ENCODE results near the gene ARHGEF5.
"Not testable (repeated sequence)": the region's sequence is repeated elsewhere in the genome, so short reads cannot be mapped to it uniquely, and the experiment has no call there.

DNA sequence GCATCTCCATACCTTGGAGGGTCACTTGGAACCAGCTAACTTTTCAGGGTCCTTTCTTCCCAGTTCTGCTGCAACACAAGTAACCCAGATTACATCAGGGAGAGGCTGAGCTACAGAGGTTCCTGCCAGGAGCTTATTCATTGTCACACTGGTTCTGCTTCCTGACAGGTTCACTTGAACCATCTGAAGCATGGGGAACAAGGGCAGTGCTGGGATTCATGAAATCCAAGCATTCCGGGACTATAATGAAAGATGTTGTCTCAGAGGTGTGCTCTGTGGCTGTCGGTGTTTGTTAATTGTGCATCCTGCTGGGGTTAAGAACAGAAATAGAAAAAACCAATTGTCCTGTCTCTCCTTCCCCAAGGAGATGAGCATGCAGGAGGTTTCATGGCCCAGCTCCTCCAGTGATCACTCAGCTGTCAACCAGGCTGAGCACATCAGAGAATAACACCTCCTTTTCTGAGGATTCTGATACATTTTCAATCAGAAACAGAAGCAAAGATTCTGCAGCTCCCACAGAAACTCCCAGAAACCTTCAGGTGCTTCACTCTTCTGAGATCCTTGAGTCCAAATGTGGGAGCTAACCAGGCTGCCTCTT is 43.2 kb upstream of the ARHGEF5 start, which contains the start of gene OR2A1:
- TF ChIP-seq, protein P1, sequence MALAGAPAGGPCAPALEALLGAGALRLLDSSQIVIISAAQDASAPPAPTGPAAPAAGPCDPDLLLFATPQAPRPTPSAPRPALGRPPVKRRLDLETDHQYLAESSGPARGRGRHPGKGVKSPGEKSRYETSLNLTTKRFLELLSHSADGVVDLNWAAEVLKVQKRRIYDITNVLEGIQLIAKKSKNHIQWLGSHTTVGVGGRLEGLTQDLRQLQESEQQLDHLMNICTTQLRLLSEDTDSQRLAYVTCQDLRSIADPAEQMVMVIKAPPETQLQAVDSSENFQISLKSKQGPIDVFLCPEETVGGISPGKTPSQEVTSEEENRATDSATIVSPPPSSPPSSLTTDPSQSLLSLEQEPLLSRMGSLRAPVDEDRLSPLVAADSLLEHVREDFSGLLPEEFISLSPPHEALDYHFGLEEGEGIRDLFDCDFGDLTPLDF (CRISPR knock-in tag; IDR thresholded peaks at IDR 0.05): not testable (repeated sequence)
- TF ChIP-seq ATF2 (CRISPR knock-in tag; IDR thresholded peaks at IDR 0.05; ENCODE audit: borderline replicate concordance, low read depth); MXD4 (CRISPR knock-in tag; IDR thresholded peaks at IDR 0.05; ENCODE audit: borderline replicate concordance); NR1H2 (CRISPR knock-in tag; IDR thresholded peaks at IDR 0.05); SP1 (CRISPR knock-in tag; conservative IDR thresholded peaks at IDR 0.05); MLX (CRISPR knock-in tag; IDR thresholded peaks at IDR 0.05); CREM (CRISPR knock-in tag; IDR thresholded peaks at IDR 0.05); ZSCAN18 (CRISPR knock-in tag; IDR thresholded peaks at IDR 0.05); ETV6 (CRISPR knock-in tag; IDR thresholded peaks at IDR 0.05): not testable (repeated sequence)
- TF ChIP-seq, protein P2, sequence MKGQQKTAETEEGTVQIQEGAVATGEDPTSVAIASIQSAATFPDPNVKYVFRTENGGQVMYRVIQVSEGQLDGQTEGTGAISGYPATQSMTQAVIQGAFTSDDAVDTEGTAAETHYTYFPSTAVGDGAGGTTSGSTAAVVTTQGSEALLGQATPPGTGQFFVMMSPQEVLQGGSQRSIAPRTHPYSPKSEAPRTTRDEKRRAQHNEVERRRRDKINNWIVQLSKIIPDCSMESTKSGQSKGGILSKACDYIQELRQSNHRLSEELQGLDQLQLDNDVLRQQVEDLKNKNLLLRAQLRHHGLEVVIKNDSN (CRISPR knock-in tag; IDR thresholded peaks at IDR 0.05): not testable (repeated sequence)
- TF ChIP-seq, protein P3, sequence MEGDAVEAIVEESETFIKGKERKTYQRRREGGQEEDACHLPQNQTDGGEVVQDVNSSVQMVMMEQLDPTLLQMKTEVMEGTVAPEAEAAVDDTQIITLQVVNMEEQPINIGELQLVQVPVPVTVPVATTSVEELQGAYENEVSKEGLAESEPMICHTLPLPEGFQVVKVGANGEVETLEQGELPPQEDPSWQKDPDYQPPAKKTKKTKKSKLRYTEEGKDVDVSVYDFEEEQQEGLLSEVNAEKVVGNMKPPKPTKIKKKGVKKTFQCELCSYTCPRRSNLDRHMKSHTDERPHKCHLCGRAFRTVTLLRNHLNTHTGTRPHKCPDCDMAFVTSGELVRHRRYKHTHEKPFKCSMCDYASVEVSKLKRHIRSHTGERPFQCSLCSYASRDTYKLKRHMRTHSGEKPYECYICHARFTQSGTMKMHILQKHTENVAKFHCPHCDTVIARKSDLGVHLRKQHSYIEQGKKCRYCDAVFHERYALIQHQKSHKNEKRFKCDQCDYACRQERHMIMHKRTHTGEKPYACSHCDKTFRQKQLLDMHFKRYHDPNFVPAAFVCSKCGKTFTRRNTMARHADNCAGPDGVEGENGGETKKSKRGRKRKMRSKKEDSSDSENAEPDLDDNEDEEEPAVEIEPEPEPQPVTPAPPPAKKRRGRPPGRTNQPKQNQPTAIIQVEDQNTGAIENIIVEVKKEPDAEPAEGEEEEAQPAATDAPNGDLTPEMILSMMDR (IDR thresholded peaks at IDR 0.05): not testable (repeated sequence)
- TF ChIP-seq, protein P4, sequence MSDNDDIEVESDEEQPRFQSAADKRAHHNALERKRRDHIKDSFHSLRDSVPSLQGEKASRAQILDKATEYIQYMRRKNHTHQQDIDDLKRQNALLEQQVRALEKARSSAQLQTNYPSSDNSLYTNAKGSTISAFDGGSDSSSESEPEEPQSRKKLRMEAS (CRISPR knock-in tag; IDR thresholded peaks at IDR 0.05): not testable (repeated sequence)
- TF ChIP-seq, protein P5, sequence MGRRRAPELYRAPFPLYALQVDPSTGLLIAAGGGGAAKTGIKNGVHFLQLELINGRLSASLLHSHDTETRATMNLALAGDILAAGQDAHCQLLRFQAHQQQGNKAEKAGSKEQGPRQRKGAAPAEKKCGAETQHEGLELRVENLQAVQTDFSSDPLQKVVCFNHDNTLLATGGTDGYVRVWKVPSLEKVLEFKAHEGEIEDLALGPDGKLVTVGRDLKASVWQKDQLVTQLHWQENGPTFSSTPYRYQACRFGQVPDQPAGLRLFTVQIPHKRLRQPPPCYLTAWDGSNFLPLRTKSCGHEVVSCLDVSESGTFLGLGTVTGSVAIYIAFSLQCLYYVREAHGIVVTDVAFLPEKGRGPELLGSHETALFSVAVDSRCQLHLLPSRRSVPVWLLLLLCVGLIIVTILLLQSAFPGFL (CRISPR knock-in tag; IDR thresholded peaks at IDR 0.05; ENCODE audit: borderline replicate concordance): not testable (repeated sequence)

Data from WTC11 (cell line).